IMR-90 (cell line): ENCODE measurements around the gene NGFR. TPM values are rescaled to one million over a fixed set of nuclear protein-coding genes. Genes with fewer than 3 reads are reported as not detected.

ENCODE experiments used
- ATAC-seq: fragments of 200-7000 bp; cut with Tn5 transposase; 2 replicates; pipeline ENCODE4 v1.9.1; 2020; ENCODE audit warnings: low read depth, mild to moderate bottlenecking, moderate library complexity
- BruUV-seq: library from RNA; stranded (reverse); fragments of 400-500 nt; replicated peaks from 2 replicates; lab custom pipeline; 2021; lab: Mats Ljungman, UMichigan
- CTCF ChIA-PET: fragments of 300-600 bp; formaldehyde crosslinking; extraction: SDS; loops from one replicate; lab custom pipeline; 2021; ENCODE audit warnings: antibody characterized with exemption; lab: Yijun Ruan, JAX
- POLR2A ChIA-PET: fragments of 300-600 bp; sonication (Branson Sonifier 250); formaldehyde crosslinking; loops from one replicate; lab custom pipeline; 2022; ENCODE audit warnings: antibody characterized with exemption; ENCODE audit not compliant: unreplicated experiment; lab: Charles Lee
- DNase-seq: peaks from one replicate; pipeline ENCODE4 v3.0.0; 2013
- H2AFZ ChIP-seq: replicated peaks from 2 replicates; pipeline ENCODE3; 2013; ENCODE audit warnings: low read length, mild to moderate bottlenecking; ENCODE audit not compliant: poor library complexity
- H2AK5ac ChIP-seq: 2 replicates; pipeline ENCODE4 v1.6.1; 2013; ENCODE audit warnings: low read depth, low read length, inconsistent platforms
- H2AK9ac ChIP-seq: replicated peaks from 2 replicates; pipeline ENCODE3; 2013; ENCODE audit warnings: mild to moderate bottlenecking, low read depth, low read length, moderate library complexity; ENCODE audit not compliant: poor library complexity
- H2BK120ac ChIP-seq: 2 replicates; pipeline ENCODE4 v1.6.1; 2013; ENCODE audit warnings: low read depth, low read length, inconsistent platforms
- H2BK15ac ChIP-seq: 3 replicates; pipeline ENCODE4 v1.6.1; 2013; ENCODE audit warnings: low read depth, low read length, inconsistent platforms
- H2BK20ac ChIP-seq: 2 replicates; pipeline ENCODE4 v1.6.1; 2013; ENCODE audit warnings: low read depth, mild to moderate bottlenecking, inconsistent platforms, low read length, moderate library complexity
- H2BK5ac ChIP-seq: 2 replicates; pipeline ENCODE4 v1.6.1; 2013; ENCODE audit warnings: mild to moderate bottlenecking, low read depth, low read length, inconsistent platforms; ENCODE audit not compliant: poor library complexity, severe bottlenecking
- H3K14ac ChIP-seq: replicated peaks from 2 replicates; pipeline ENCODE4 v1.6.1; 2013; ENCODE audit warnings: low read depth, low read length, inconsistent platforms
- H3K18ac ChIP-seq: 2 replicates; pipeline ENCODE4 v1.6.1; 2013; ENCODE audit warnings: low read depth, low read length, control low read depth
- H3K23ac ChIP-seq: 2 replicates; pipeline ENCODE4 v1.6.1; 2013; ENCODE audit warnings: low read depth, low read length, inconsistent platforms
- H3K27ac ChIP-seq: 2 replicates; pipeline ENCODE4 v1.5.1; 2013; ENCODE audit warnings: mild to moderate bottlenecking, control low read depth, low read length; ENCODE audit not compliant: insufficient read depth
- H3K27me3 ChIP-seq: 2 replicates; pipeline ENCODE4 v1.6.1; 2013; ENCODE audit warnings: low read length; ENCODE audit not compliant: control insufficient read depth, insufficient read depth
- H3K36me3 ChIP-seq: 2 replicates; pipeline ENCODE4 v1.6.1; 2013; ENCODE audit warnings: low read length, mixed read lengths; ENCODE audit not compliant: control insufficient read depth, insufficient read depth
- H3K4ac ChIP-seq: 2 replicates; pipeline ENCODE4 v1.6.1; 2013; ENCODE audit warnings: low read depth, low read length, inconsistent platforms
- H3K4me1 ChIP-seq: 2 replicates; pipeline ENCODE4 v1.6.1; 2013; ENCODE audit warnings: low read length, mixed read lengths; ENCODE audit not compliant: control insufficient read depth, insufficient read depth
- H3K4me2 ChIP-seq: 2 replicates; pipeline ENCODE4 v1.6.1; 2013; ENCODE audit warnings: low read depth, mild to moderate bottlenecking, control low read depth, low read length, moderate library complexity
- H3K4me3 ChIP-seq: 2 replicates; pipeline ENCODE4 v1.5.1; 2013; ENCODE audit warnings: low read depth, mild to moderate bottlenecking, control low read depth, low read length, moderate library complexity; ENCODE audit not compliant: insufficient read depth
- H3K56ac ChIP-seq: 2 replicates; pipeline ENCODE4 v1.6.1; 2013; ENCODE audit warnings: low read length, inconsistent platforms; ENCODE audit not compliant: insufficient read depth; ENCODE audit errors: extremely low read depth
- H3K79me1 ChIP-seq, 2 experiments: 2 replicates each; pipeline ENCODE4 v1.6.1; 2013; ENCODE audit warnings: low read length in 2 of 2, inconsistent platforms in 1 of 2, low read depth in 1 of 2
- H3K9ac ChIP-seq: 2 replicates; pipeline ENCODE4 v1.6.1; 2013; ENCODE audit warnings: low read depth, low read length, control low read depth
- H3K9me1 ChIP-seq: 2 replicates; pipeline ENCODE4 v1.6.1; 2013; ENCODE audit warnings: low read length, inconsistent platforms; ENCODE audit not compliant: insufficient read depth
- H3K9me3 ChIP-seq: 2 replicates; pipeline ENCODE4 v1.6.1; 2013; ENCODE audit warnings: low read length; ENCODE audit not compliant: control insufficient read depth, insufficient read depth
- H4K20me1 ChIP-seq: 2 replicates; pipeline ENCODE4 v1.6.1; 2013; ENCODE audit warnings: low read length, inconsistent platforms; ENCODE audit not compliant: insufficient read depth
- H4K5ac ChIP-seq: 2 replicates; pipeline ENCODE4 v1.6.1; 2013; ENCODE audit warnings: mild to moderate bottlenecking, low read depth, low read length, control low read depth
- H4K8ac ChIP-seq, 2 experiments: 2 replicates each; pipeline ENCODE4 v1.6.1; 2013; ENCODE audit warnings: low read depth in 2 of 2, low read length in 2 of 2, control low read depth in 1 of 2, inconsistent platforms in 1 of 2
- H4K91ac ChIP-seq: 2 replicates; pipeline ENCODE4 v1.6.1; 2013; ENCODE audit warnings: low read depth, low read length, inconsistent platforms; ENCODE audit not compliant: insufficient read depth
- BHLHE40 ChIP-seq: fragments of 150-350 bp; IDR thresholded peaks from 2 replicates; pipeline ENCODE4 v1.6.1; 2016; ENCODE audit warnings: mild to moderate bottlenecking, low read depth, low read length
- CEBPB ChIP-seq: IDR thresholded peaks from 2 replicates; pipeline ENCODE4 v1.6.1; 2012; ENCODE audit warnings: low read depth, low read length, improper control_type of control experiment
- CHD1 ChIP-seq: IDR thresholded peaks from 2 replicates; pipeline ENCODE4 v1.6.1; 2012; ENCODE audit warnings: low read depth, low read length, improper control_type of control experiment
- FOS ChIP-seq: fragments of 150-350 bp; IDR thresholded peaks from 2 replicates; pipeline ENCODE4 v1.6.1; 2016; ENCODE audit warnings: low read depth, low read length
- MAFK ChIP-seq: IDR thresholded peaks from 2 replicates; pipeline ENCODE4 v1.6.1; 2012; ENCODE audit warnings: low read depth, low read length, improper control_type of control experiment
- MAZ ChIP-seq: IDR thresholded peaks from 2 replicates; pipeline ENCODE4 v1.6.1; 2012; ENCODE audit warnings: low read depth, mild to moderate bottlenecking, low read length, improper control_type of control experiment, moderate library complexity, borderline replicate concordance
- MXI1 ChIP-seq: IDR thresholded peaks from 2 replicates; pipeline ENCODE4 v1.6.1; 2012; ENCODE audit warnings: low read depth, mild to moderate bottlenecking, low read length, moderate library complexity, borderline replicate concordance
- NFE2L2 ChIP-seq: fragments of 150-350 bp; IDR thresholded peaks from 2 replicates; pipeline ENCODE4 v1.6.1; 2016; ENCODE audit warnings: low read depth, mild to moderate bottlenecking, low read length
- POLR2A ChIP-seq: IDR thresholded peaks from 2 replicates; pipeline ENCODE4 v1.6.1; 2012; ENCODE audit warnings: mild to moderate bottlenecking, low read depth, low read length
- RAD21 ChIP-seq: IDR thresholded peaks from 2 replicates; pipeline ENCODE4 v1.6.1; 2012; ENCODE audit warnings: low read length, improper control_type of control experiment
- RCOR1 ChIP-seq: IDR thresholded peaks from 2 replicates; pipeline ENCODE4 v1.6.1; 2012; ENCODE audit warnings: mild to moderate bottlenecking, low read length, improper control_type of control experiment; ENCODE audit not compliant: insufficient replicate concordance
- RFX5 ChIP-seq: IDR thresholded peaks from 2 replicates; pipeline ENCODE4 v1.8.0; 2012; ENCODE audit warnings: low read depth, mild to moderate bottlenecking, low read length, moderate library complexity
- SMC3 ChIP-seq: fragments of 150-350 bp; IDR thresholded peaks from 2 replicates; pipeline ENCODE4 v1.6.1; 2016; ENCODE audit warnings: low read depth, mild to moderate bottlenecking, antibody characterized with exemption, low read length, moderate library complexity
- WGBS, 2 experiments: methylation state at CpG; one replicate each; pipeline versions ENCODE4 v1.1.5 to v1.1.7; 2013; ENCODE audit warnings: missing lambda C conversion rate in 2 of 2; ENCODE audit not compliant: insufficient read length in 1 of 2; ENCODE audit errors: extremely low coverage in 2 of 2; 5-methylcytosine and 5-hydroxymethylcytosine counted together
- dilution Hi-C: fragments of 300-500 bp; cut with HindIII; formaldehyde crosslinking; loops from one replicate; pipeline ENCODE4 v1.14.3; 2018; ENCODE audit warnings: low sequenced_read_pairs; ENCODE audit not compliant: unreplicated experiment
- in situ Hi-C: fragments of 300-500 bp; cut with MboI; formaldehyde crosslinking; loops from 3 replicates; pipeline ENCODE4 v1.14.3; 2019; ENCODE audit warnings: low sequenced_read_pairs, inconsistent platforms, mixed read lengths
- intact Hi-C: fragments of 100-400 bp; cut with micrococcal nuclease; formaldehyde crosslinking; loops from 2 replicates; pipeline ENCODE4 v1.10.0; 2022
- polyA plus RNA-seq, 3 experiments: library from polyadenylated mRNA; depleted of rRNA; stranded (reverse); fragments of >200 nt; gene quantifications; 2 replicates each; pipeline ENCODE4 v1.2.3, GENCODE V29; 2012; ENCODE audit warnings: low replicate concordance in 1 of 3
- total RNA-seq: library from RNA; depleted of rRNA; stranded (reverse); fragments of >200 nt; gene quantifications from 2 replicates; pipeline ENCODE4 v1.2.3, GENCODE V29; 2012
- TF ChIP-seq, protein P1 (sequence below): conservative IDR thresholded peaks from 2 replicates; pipeline ENCODE4 v1.5.1; 2012; ENCODE audit warnings: mild to moderate bottlenecking, low read depth, low read length, improper control_type of control experiment
- TF ChIP-seq, protein P2 (sequence below): fragments of 150-350 bp; IDR thresholded peaks from 2 replicates; pipeline ENCODE4 v1.6.1; 2017; ENCODE audit warnings: mild to moderate bottlenecking, antibody characterized with exemption, low read length, low read depth
- TF ChIP-seq, protein P3 (sequence below): fragments of 150-350 bp; IDR thresholded peaks from 2 replicates; pipeline ENCODE4 v1.6.1; 2016; ENCODE audit warnings: low read depth, mild to moderate bottlenecking, low read length, moderate library complexity, borderline replicate concordance

Gene NGFR
- total and polyA plus RNA-seq, 2 of the 4 experiments (the other 2 are of a cell fraction): 0.15 to 0.18 TPM

DNA sequence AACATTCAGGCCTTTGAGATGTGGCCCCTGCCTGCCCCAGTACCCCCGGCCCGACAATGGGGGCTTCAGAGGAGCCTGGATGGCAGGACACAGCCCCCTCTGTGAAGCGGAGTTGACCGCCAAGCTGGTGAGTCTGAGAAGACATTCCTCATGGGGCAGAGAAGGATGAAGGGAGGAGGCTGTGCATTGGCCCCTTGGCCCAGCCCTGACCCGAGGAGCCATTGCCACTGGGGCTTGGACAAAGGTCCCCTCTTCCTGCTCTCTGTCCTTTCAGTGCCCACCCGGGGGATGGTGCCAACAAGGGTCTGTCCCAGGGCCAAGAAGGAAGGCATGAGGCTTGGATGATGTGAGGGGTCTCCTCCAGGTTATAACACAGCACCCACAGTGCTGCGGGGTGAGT is 49.5 kb upstream of the NGFR start:
- intact Hi-C loops: no loop called here
- no peak overlapping the region for H3K4me3 ChIP-seq

More for the DNA sequence above, 49.5 kb upstream of the NGFR start:
- H3K9ac ChIP-seq: no peak overlapping the region
- in situ Hi-C loops (no loop called here), dilution Hi-C loops (no loop called here)
- H3K9me1 ChIP-seq: no peaks in the 10 kb centered on the region
- H3K9me3 ChIP-seq: no peaks in the 10 kb centered on the region
- no peak overlapping the region for H2BK5ac ChIP-seq
- no TSS peak for BruUV-seq
- ChIA-PET POLR2A (no interaction called here), CTCF (no interaction called here)
- no peaks in the 10 kb centered on the region for H4K20me1 ChIP-seq
- H3K4ac ChIP-seq: no peak overlapping the region
- no peak overlapping the region for H2BK15ac ChIP-seq
- no peak overlapping the region for H4K91ac ChIP-seq
- H3K4me1 ChIP-seq: no peaks in the 10 kb centered on the region
- ATAC-seq (no peak), DNase-seq (no peak)
- no peak overlapping the region for H2BK120ac ChIP-seq
- no peak overlapping the region for H4K8ac ChIP-seq
- H2AFZ ChIP-seq: no peak overlapping the region
- no peak overlapping the region for H2AK9ac ChIP-seq
- H3K56ac ChIP-seq: no peak overlapping the region
- H2BK20ac ChIP-seq: no peak overlapping the region
- H3K23ac ChIP-seq: no peak overlapping the region
- TF ChIP-seq, protein P1, sequence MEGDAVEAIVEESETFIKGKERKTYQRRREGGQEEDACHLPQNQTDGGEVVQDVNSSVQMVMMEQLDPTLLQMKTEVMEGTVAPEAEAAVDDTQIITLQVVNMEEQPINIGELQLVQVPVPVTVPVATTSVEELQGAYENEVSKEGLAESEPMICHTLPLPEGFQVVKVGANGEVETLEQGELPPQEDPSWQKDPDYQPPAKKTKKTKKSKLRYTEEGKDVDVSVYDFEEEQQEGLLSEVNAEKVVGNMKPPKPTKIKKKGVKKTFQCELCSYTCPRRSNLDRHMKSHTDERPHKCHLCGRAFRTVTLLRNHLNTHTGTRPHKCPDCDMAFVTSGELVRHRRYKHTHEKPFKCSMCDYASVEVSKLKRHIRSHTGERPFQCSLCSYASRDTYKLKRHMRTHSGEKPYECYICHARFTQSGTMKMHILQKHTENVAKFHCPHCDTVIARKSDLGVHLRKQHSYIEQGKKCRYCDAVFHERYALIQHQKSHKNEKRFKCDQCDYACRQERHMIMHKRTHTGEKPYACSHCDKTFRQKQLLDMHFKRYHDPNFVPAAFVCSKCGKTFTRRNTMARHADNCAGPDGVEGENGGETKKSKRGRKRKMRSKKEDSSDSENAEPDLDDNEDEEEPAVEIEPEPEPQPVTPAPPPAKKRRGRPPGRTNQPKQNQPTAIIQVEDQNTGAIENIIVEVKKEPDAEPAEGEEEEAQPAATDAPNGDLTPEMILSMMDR: no peak
- TF ChIP-seq, protein P2, sequence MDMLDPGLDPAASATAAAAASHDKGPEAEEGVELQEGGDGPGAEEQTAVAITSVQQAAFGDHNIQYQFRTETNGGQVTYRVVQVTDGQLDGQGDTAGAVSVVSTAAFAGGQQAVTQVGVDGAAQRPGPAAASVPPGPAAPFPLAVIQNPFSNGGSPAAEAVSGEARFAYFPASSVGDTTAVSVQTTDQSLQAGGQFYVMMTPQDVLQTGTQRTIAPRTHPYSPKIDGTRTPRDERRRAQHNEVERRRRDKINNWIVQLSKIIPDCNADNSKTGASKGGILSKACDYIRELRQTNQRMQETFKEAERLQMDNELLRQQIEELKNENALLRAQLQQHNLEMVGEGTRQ: no peak
- TF ChIP-seq MAZ: no peak
- TF ChIP-seq, protein P3, sequence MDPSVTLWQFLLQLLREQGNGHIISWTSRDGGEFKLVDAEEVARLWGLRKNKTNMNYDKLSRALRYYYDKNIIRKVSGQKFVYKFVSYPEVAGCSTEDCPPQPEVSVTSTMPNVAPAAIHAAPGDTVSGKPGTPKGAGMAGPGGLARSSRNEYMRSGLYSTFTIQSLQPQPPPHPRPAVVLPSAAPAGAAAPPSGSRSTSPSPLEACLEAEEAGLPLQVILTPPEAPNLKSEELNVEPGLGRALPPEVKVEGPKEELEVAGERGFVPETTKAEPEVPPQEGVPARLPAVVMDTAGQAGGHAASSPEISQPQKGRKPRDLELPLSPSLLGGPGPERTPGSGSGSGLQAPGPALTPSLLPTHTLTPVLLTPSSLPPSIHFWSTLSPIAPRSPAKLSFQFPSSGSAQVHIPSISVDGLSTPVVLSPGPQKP: no peak
- TF ChIP-seq MXI1: no peak
- TF ChIP-seq SMC3: no peak
- TF ChIP-seq CEBPB: no peak
- no peak for TF ChIP-seq MAFK
- TF ChIP-seq RCOR1: no peak
- no peak for TF ChIP-seq BHLHE40
- no peak for TF ChIP-seq POLR2A
- TF ChIP-seq RFX5: no peak
- no peak for TF ChIP-seq FOS
- TF ChIP-seq RAD21: no peak
- TF ChIP-seq CHD1: no peak
- TF ChIP-seq NFE2L2: no peak
- no peaks in the 10 kb centered on the region for H3K36me3 ChIP-seq
- H4K5ac ChIP-seq: no peak overlapping the region
- no peaks in the 10 kb centered on the region for H3K79me1 ChIP-seq
- no peak overlapping the region for H3K27ac ChIP-seq
- no peak overlapping the region for H2AK5ac ChIP-seq
- 83% methylated on average over 4 of the region's 7 CpGs; no CpG with 5 or more reads in 1 of the 2 experiments for WGBS, 2 experiments
- no peak overlapping the region for H3K18ac ChIP-seq
- H3K4me2 ChIP-seq: no peak overlapping the region
- H3K27me3 ChIP-seq: peaks cover 57% of the 10 kb centered on the region
- no peak overlapping the region for H3K14ac ChIP-seq
